Measurements from ENCODE around the gene SMKR1.

SMKR1 gene

DNA sequence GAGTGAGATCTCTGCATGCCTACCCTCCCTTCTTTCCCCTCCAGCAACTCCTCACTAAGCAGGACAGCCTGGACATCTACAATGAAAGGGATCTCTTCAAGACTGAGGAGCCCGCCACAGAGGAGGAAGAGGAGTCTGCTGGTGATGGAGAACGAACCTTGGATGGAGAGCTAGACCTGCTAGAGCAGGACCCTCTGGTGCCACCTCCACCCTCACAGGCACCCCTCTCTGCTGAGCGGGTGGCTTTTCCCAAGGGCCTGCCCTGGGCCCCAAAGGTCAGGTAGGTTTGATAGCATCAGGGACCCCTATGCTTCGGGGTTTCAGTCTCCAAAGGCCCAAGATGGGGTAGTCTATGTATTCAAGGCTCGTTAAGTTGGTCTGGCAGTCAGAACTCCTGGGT, 44.2 kb upstream of the SMKR1 start:
- no peak overlapping the region for H3K4me3 ChIP-seq (ENCODE audit: low read length)
- DNase-seq (ENCODE audit: low read depth) = no peak
- no peak for TF ChIP-seq CTCF (conservative IDR thresholded peaks at IDR 0.05; ENCODE audit: low read length)

DNA sequence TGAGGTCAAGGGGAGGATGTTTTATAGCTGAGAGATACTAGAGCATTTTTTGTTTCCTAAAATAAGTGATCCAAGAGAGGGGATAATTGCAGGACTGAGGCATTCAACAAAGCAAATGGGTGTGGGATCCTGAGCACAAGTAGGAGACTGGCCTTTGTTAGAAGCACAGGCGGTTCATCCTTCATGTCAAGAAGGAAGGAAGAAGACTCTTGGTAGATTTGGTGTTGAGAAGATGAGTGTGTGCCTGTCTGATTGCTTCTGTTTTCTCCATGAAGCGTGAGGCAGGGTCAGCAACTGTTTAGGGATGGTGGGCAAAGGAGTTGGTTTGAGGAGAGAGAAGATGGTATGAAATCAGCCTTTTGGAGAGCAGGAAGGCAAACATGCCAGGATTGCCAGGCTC, 40.5 kb upstream of the SMKR1 start:
- no peak overlapping the region for H3K4me3 ChIP-seq (ENCODE audit: low read length)
- DNase-seq (ENCODE audit: low read depth) = no peak
- TF ChIP-seq CTCF (conservative IDR thresholded peaks at IDR 0.05; ENCODE audit: low read length) = no peak

DNA sequence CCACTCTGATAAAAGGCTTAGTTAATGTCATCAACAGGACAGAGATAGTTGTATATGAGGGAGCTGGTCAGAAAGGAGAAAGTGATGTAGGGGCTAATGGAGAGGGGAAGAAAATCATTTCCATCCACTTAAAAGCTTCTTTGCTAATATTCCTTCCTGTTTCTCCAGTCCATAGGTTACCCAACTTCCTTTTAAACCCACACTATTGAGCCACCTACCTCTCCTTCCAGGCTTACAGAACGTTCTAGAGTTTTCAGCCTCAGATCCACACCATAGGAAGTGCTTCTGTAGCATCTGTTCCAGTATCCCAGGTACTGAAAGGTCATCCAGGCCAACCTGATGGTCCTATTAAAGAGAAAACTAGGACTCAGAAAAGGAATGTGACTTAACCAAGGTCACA, 39.9 kb upstream of the SMKR1 start:
- no peak for DNase-seq (ENCODE audit: low read depth)
- TF ChIP-seq CTCF (conservative IDR thresholded peaks at IDR 0.05; ENCODE audit: low read length) = no peak
- no peak overlapping the region for H3K4me3 ChIP-seq (ENCODE audit: low read length)

- no peak overlapping the region for H3K4me3 ChIP-seq (ENCODE audit: low read length)
- no peak for TF ChIP-seq CTCF (conservative IDR thresholded peaks at IDR 0.05; ENCODE audit: low read length)
- no peak for DNase-seq (ENCODE audit: low read depth)
These were observed 38.1 kb upstream of the SMKR1 start for GRCh38 chr7:129464194-129464593.

- no peak for DNase-seq (ENCODE audit: low read depth)
- no peak for TF ChIP-seq CTCF (conservative IDR thresholded peaks at IDR 0.05; ENCODE audit: low read length)
- H3K4me3 ChIP-seq (ENCODE audit: low read length) = no peak overlapping the region
These were observed 37.3 kb upstream of the SMKR1 start for GRCh38 chr7:129465080-129465479.

- TF ChIP-seq CTCF (conservative IDR thresholded peaks at IDR 0.05; ENCODE audit: low read length) = no peak
- no peak for DNase-seq (ENCODE audit: low read depth)
- H3K4me3 ChIP-seq (ENCODE audit: low read length) = no peak overlapping the region
These were observed 35.5 kb upstream of the SMKR1 start for GRCh38 chr7:129466796-129467195.

DNA sequence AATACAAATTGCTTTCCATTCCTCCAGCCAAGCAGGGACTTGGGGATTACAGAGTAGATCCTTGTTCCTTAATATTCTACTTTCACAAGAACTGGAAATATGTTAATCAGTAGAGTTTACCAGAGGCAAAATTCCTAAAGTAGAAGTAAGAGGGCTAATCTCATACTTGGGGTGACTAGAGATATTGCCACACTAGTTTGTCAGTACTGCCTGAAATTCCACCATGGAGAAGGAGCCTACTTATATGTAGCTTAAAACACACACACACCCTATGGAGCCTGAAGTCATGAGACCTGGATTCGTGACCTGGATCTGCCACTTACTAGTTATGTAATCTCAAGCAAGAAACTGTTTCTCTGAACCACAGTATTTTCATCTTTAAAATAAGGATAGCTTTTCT, 34.2 kb upstream of the SMKR1 start:
- TF ChIP-seq CTCF (conservative IDR thresholded peaks at IDR 0.05; ENCODE audit: low read length) = no peak
- peak; percentile 73 for DNase-seq (ENCODE audit: low read depth)
- no peak overlapping the region for H3K4me3 ChIP-seq (ENCODE audit: low read length)

Data from AG10803 (cell line).